GM23338 (cell line): Measurements from ENCODE around the gene GDI2. TPM values are rescaled to one million over a fixed set of nuclear protein-coding genes. Genes with fewer than 3 reads are reported as not detected.

Experiments used
- ATAC-seq: fragments of 200-7000 bp; cut with Tn5 transposase; 3 replicates; pipeline ENCODE4 v1.9.1; 2020
- DNase-seq: peaks from one replicate; pipeline ENCODE4 v3.0.0-alpha.2; 2015; ENCODE audit warnings: low spot score
- H2AFZ ChIP-seq: fragments of 200-600 bp; sonication (generic); 2 replicates; pipeline ENCODE4 v1.8.0; 2016; ENCODE audit warnings: antibody characterized with exemption, mild to moderate bottlenecking, moderate library complexity
- H3F3A ChIP-seq: fragments of 200-600 bp; sonication (generic); replicated peaks from 2 replicates; pipeline ENCODE4 v1.8.0; 2017; ENCODE audit warnings: antibody characterized with exemption, mixed run types, low read depth
- H3K27ac ChIP-seq: fragments of 200-600 bp; sonication (generic); 2 replicates; pipeline ENCODE4 v1.6.1; 2016; ENCODE audit warnings: low read depth
- H3K27me3 ChIP-seq: fragments of 200-600 bp; sonication (generic); 2 replicates; pipeline ENCODE4 v1.8.0; 2016; ENCODE audit warnings: mild to moderate bottlenecking, mixed run types, moderate library complexity; ENCODE audit not compliant: insufficient read depth
- H3K36me3 ChIP-seq: fragments of 200-600 bp; sonication (generic); 2 replicates; pipeline ENCODE4 v1.8.0; 2016; ENCODE audit warnings: mild to moderate bottlenecking; ENCODE audit not compliant: insufficient read depth
- H3K4me1 ChIP-seq: fragments of 200-600 bp; sonication (generic); 2 replicates; pipeline ENCODE4 v1.8.0; 2016; ENCODE audit warnings: mild to moderate bottlenecking, moderate library complexity; ENCODE audit not compliant: insufficient read depth
- H3K4me2 ChIP-seq: fragments of 200-600 bp; sonication (generic); 2 replicates; pipeline ENCODE4 v1.7.1; 2017; ENCODE audit warnings: mixed run types
- H3K4me3 ChIP-seq: fragments of 200-600 bp; sonication (generic); 2 replicates; pipeline ENCODE4 v1.6.1; 2016; ENCODE audit warnings: mixed run types
- H3K79me2 ChIP-seq: fragments of 200-600 bp; sonication (generic); replicated peaks from 2 replicates; pipeline ENCODE4 v1.8.0; 2017; ENCODE audit warnings: mild to moderate bottlenecking; ENCODE audit not compliant: insufficient read depth
- H3K9me2 ChIP-seq: fragments of 200-600 bp; sonication (generic); 2 replicates; pipeline ENCODE4 v1.8.0; 2017; ENCODE audit not compliant: insufficient read depth
- H4K20me1 ChIP-seq: fragments of 200-600 bp; sonication (generic); replicated peaks from 2 replicates; pipeline ENCODE4 v1.8.0; 2017; ENCODE audit warnings: mild to moderate bottlenecking; ENCODE audit not compliant: insufficient read depth
- H3K27ac Mint-ChIP-seq: 2 replicates; pipeline ENCODE4 v1.8.0; 2020; ENCODE audit warnings: inconsistent platforms, mild to moderate bottlenecking, moderate library complexity, mixed read lengths
- H3K27me3 Mint-ChIP-seq: 3 replicates; pipeline ENCODE4 v1.8.0; 2022; ENCODE audit warnings: low read depth, mild to moderate bottlenecking, moderate library complexity, mixed read lengths, inconsistent platforms; ENCODE audit not compliant: insufficient read depth, poor library complexity
- H3K36me3 Mint-ChIP-seq: 3 replicates; pipeline ENCODE4 v1.8.0; 2021; ENCODE audit warnings: low read depth, mild to moderate bottlenecking, inconsistent platforms, moderate library complexity, mixed read lengths
- H3K4me1 Mint-ChIP-seq: 3 replicates; pipeline ENCODE4 v1.8.0; 2020; ENCODE audit warnings: mild to moderate bottlenecking, inconsistent platforms, mixed read lengths
- H3K4me3 Mint-ChIP-seq: 3 replicates; pipeline ENCODE4 v1.8.0; 2021; ENCODE audit warnings: moderate library complexity, mild to moderate bottlenecking, inconsistent platforms, mixed read lengths
- H3K9me3 Mint-ChIP-seq: 3 replicates; pipeline ENCODE4 v1.8.0; 2020; ENCODE audit warnings: moderate library complexity, mild to moderate bottlenecking, inconsistent platforms, mixed read lengths
- EZH2 ChIP-seq: fragments of 200-600 bp; sonication (generic); IDR thresholded peaks from one replicate; pipeline ENCODE4 v1.8.0; 2017; ENCODE audit warnings: antibody characterized with exemption, mild to moderate bottlenecking, low read depth; ENCODE audit not compliant: unreplicated experiment
- EZH2phosphoT487 ChIP-seq: fragments of 200-600 bp; sonication (generic); IDR thresholded peaks from one replicate; pipeline ENCODE4 v1.8.1; 2018; ENCODE audit warnings: antibody characterized with exemption; ENCODE audit not compliant: unreplicated experiment
- POLR2AphosphoS5 ChIP-seq: IDR thresholded peaks from 2 replicates; pipeline ENCODE4 v1.6.1; 2016; ENCODE audit warnings: antibody characterized with exemption, low read depth
- ZNF114 ChIP-seq: fragments of 250-450 bp; sonication (Bioruptor Pico); IDR thresholded peaks from 2 replicates; pipeline ENCODE4 v1.5.0; 2020; ENCODE audit warnings: mild to moderate bottlenecking, moderate library complexity
- ZNF331 ChIP-seq: fragments of 250-450 bp; sonication (Bioruptor Pico); IDR thresholded peaks from 2 replicates; pipeline ENCODE4 v1.5.0; 2020; ENCODE audit warnings: low read depth, mild to moderate bottlenecking, moderate library complexity
- ZNF462 ChIP-seq: fragments of 250-450 bp; sonication (Bioruptor Pico); IDR thresholded peaks from 2 replicates; pipeline ENCODE4 v1.5.0; 2020; ENCODE audit warnings: mild to moderate bottlenecking, moderate library complexity
- polyA plus RNA-seq: library from polyadenylated mRNA; unstranded; fragments of >200 nt; fragmentation: Nextera tagmentation; extraction: Ambion mirVana; gene quantifications from 2 replicates; pipeline ENCODE4 v1.2.1, GENCODE V29; 2016
- total RNA-seq: library from RNA; depleted of rRNA; stranded (reverse); fragments of >200 nt; shearing (Covaris generic); gene quantifications from 2 replicates; pipeline ENCODE4 v1.2.3, GENCODE V29; 2014
- TF ChIP-seq, protein P1 (sequence below): IDR thresholded peaks from 2 replicates; pipeline ENCODE4 v1.6.1; 2016; ENCODE audit warnings: antibody characterized with exemption
- TF ChIP-seq, protein P2 (sequence below), 2 experiments: fragments of 200-600 bp in 1 of 2; sonication (generic) in 1 of 2; conservative IDR thresholded peaks; 2 replicates each; pipeline versions ENCODE4 v1.5.1 to v1.6.1; 2016 to 2017; ENCODE audit warnings: antibody characterized with exemption in 2 of 2, low read depth in 2 of 2, mild to moderate bottlenecking in 2 of 2, moderate library complexity in 1 of 2

GDI2 gene
- total and polyA plus RNA-seq, 2 experiments from 2014 or later: 269 to 505 TPM

DNA sequence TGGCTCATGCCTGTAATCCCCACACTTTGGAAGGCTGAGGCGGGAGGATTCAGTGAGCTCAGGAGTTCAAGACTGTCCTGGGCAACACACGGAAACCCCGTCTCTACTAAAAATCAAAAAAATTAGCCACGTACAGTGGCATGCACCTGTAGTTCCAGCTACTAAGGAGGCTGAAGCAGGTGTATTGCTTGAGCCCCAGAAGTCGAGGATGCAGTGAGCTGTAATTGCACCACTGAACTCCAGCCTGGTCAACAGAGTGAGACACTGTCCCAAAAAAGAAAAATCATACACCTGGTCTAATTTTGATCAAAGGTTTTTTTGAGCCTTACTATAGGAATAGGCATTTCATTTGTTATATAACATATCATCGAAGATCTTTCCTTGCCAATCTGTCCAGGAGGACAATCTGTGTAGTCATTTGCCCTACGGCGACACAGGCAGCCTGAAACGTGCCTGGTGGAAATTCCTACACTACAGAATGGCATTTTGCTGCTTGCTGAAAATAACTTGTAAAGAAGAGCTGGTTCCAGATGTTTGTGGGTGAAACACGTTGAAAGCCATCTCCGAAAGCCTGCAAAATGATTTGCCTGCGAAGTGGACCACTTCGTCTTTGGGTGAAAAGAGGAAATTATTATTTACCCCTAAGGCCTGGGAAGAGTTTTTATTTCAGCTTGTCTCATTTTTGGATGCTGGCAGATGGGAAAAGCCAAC lies 31.3 kb upstream of the GDI2 start:
- Histone ChIP-seq H3K36me3 (no peaks in the 10 kb centered on the region), H3K27me3 (no peaks in the 10 kb centered on the region), H3K4me3 (no peak overlapping the region), H2AFZ (no peak overlapping the region), H4K20me1 (no peaks in the 10 kb centered on the region), H3K9me2 (no peaks in the 10 kb centered on the region), H3K79me2 (no peaks in the 10 kb centered on the region), H3K4me2 (no peak overlapping the region), H3F3A (no peaks in the 10 kb centered on the region), H3K27ac (no peak overlapping the region), H3K4me1 (0 out of 2 replicates have a peak, but pooled peaks cover 3% of the 10 kb centered on the region)
- Mint-ChIP-seq H3K27ac (no peak overlapping the region), H3K36me3 (no peaks in the 10 kb centered on the region), H3K9me3 (no peaks in the 10 kb centered on the region), H3K4me3 (no peak overlapping the region), H3K4me1 (peaks cover 5% of the 10 kb centered on the region; the same call in 2 of the 3 replicates), H3K27me3 (peaks cover 6% of the 10 kb centered on the region)
- ATAC-seq: no peak
- DNase-seq: no peak
- TF ChIP-seq EZH2phosphoT487: no peak
- TF ChIP-seq, protein P1, sequence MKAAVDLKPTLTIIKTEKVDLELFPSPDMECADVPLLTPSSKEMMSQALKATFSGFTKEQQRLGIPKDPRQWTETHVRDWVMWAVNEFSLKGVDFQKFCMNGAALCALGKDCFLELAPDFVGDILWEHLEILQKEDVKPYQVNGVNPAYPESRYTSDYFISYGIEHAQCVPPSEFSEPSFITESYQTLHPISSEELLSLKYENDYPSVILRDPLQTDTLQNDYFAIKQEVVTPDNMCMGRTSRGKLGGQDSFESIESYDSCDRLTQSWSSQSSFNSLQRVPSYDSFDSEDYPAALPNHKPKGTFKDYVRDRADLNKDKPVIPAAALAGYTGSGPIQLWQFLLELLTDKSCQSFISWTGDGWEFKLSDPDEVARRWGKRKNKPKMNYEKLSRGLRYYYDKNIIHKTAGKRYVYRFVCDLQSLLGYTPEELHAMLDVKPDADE: no peak
- TF ChIP-seq ZNF331: no peak
- no peak for TF ChIP-seq ZNF114
- TF ChIP-seq, protein P2, sequence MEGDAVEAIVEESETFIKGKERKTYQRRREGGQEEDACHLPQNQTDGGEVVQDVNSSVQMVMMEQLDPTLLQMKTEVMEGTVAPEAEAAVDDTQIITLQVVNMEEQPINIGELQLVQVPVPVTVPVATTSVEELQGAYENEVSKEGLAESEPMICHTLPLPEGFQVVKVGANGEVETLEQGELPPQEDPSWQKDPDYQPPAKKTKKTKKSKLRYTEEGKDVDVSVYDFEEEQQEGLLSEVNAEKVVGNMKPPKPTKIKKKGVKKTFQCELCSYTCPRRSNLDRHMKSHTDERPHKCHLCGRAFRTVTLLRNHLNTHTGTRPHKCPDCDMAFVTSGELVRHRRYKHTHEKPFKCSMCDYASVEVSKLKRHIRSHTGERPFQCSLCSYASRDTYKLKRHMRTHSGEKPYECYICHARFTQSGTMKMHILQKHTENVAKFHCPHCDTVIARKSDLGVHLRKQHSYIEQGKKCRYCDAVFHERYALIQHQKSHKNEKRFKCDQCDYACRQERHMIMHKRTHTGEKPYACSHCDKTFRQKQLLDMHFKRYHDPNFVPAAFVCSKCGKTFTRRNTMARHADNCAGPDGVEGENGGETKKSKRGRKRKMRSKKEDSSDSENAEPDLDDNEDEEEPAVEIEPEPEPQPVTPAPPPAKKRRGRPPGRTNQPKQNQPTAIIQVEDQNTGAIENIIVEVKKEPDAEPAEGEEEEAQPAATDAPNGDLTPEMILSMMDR (conservative IDR thresholded peaks at IDR 0.05; ENCODE audit: low read depth in 2 of 2): no peak

DNA sequence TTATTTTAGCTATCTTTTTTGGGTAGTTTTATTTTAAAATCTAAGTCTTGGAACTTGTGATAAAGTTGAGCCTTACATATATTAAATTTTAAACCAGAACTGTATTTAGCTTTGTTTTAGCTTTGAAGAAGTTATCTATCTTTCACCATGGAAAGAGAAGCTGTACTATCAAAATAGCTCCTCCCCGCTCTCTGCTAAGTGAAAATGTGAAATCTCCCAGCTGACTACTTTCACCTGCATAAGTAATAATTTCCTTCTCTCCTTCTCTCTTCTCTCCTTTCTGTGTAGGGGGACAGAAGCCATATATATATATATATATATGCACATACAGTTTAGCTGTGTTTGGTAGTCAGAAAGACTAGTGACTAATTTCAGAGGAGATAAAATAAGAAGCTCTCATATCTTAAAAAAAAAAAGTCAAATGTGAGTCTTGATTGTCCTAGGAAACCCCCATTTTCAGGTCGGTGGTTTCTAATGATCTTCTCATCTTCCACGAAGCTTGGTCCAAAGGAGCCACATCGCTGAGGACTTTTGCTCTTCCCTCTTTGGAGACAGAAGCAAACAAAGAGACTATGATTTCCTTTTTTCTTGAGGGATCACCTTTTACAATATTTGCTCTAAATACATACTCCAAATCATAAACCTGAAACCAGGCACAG lies 30.6 kb upstream of the GDI2 start:
- 0 out of 2 replicates have a peak, but pooled peaks cover 3% of the 10 kb centered on the region for H3K4me1 ChIP-seq
- Mint-ChIP-seq H3K9me3 (no peaks in the 10 kb centered on the region), H3K36me3 (no peaks in the 10 kb centered on the region), H3K4me3 (no peak overlapping the region), H3K27ac (no peak overlapping the region), H3K4me1 (peaks cover 5% of the 10 kb centered on the region; the same call in 2 of the 3 replicates), H3K27me3 (peaks cover 8% of the 10 kb centered on the region)
- no peaks in the 10 kb centered on the region for H3K79me2 ChIP-seq
- H3F3A ChIP-seq: no peaks in the 10 kb centered on the region
- no peaks in the 10 kb centered on the region for H4K20me1 ChIP-seq
- H3K9me2 ChIP-seq: no peaks in the 10 kb centered on the region
- H3K27me3 ChIP-seq: no peaks in the 10 kb centered on the region
- H3K4me2 ChIP-seq: no peak overlapping the region
- H3K4me3 ChIP-seq: no peak overlapping the region
- H2AFZ ChIP-seq: no peak overlapping the region
- ATAC-seq (no peak), DNase-seq (no peak)
- no peaks in the 10 kb centered on the region for H3K36me3 ChIP-seq
- H3K27ac ChIP-seq: no peak overlapping the region
- TF ChIP-seq ZNF331 (no peak), POLR2AphosphoS5 (no peak), ZNF462 (CRISPR knock-in tag) (no peak), EZH2 (no peak)
- TF ChIP-seq, protein P1: no peak
